Pulmonary artery endothelial cell (primary cell): Measurements from ENCODE around the gene OR2T27. TPM values are rescaled to one million over a fixed set of nuclear protein-coding genes. Genes with fewer than 3 reads are reported as not detected.
"Not testable (repeated sequence)": the region's sequence is repeated elsewhere in the genome, so short reads cannot be mapped to it uniquely, and the experiment has no call there.

Experiments used
- DNase-seq: peaks from one replicate; pipeline ENCODE4 v3.0.0-alpha.2; 2011; ENCODE audit warnings: low read depth, low spot score
- total RNA-seq: library from RNA; depleted of rRNA; stranded (reverse); fragments of >200 nt; gene quantifications from 2 replicates; pipeline ENCODE4 v1.2.3, GENCODE V29; 2014

OR2T27 gene
- total RNA-seq = not detected in 2 replicates

- DNase-seq = not testable (repeated sequence)
Observed at GRCh38 chr1:248655354-248655753, at the start of gene OR2T27. Gene OR2T27, minus strand, starts transcription at chr1:248655528. Its CDS starts 4,644 bp downstream, at chr1:248650884.

GRCh38 chr1:248704606-248705005 lies 49.3 kb upstream of the OR2T27 start:
- DNase-seq = no peak

GRCh38 chr1:248703674-248704073 lies 48.3 kb upstream of the OR2T27 start:
- no peak for DNase-seq

GRCh38 chr1:248702714-248703113 lies 47.4 kb upstream of the OR2T27 start, which contains the start of gene OR14I1:
Gene OR14I1, minus strand, starts transcription at chr1:248702766.
- DNase-seq = no peak

GRCh38 chr1:248699099-248699498 lies 43.8 kb upstream of the OR2T27 start:
- DNase-seq = no peak

GRCh38 chr1:248697907-248698306 lies 42.6 kb upstream of the OR2T27 start:
- no peak for DNase-seq

GRCh38 chr1:248696774-248697173 lies 41.4 kb upstream of the OR2T27 start:
- DNase-seq = no peak

GRCh38 chr1:248696261-248696660 lies 40.9 kb upstream of the OR2T27 start:
- no peak for DNase-seq

- DNase-seq = no peak
Observed at GRCh38 chr1:248695451-248696132, 40.3 kb upstream of the OR2T27 start.

- DNase-seq = no peak
Observed at GRCh38 chr1:248691567-248692155, 36.3 kb upstream of the OR2T27 start.

GRCh38 chr1:248688527-248689298 lies 33.4 kb upstream of the OR2T27 start:
- no peak for DNase-seq

- DNase-seq = no peak
Observed at GRCh38 chr1:248686815-248687214, 31.5 kb upstream of the OR2T27 start.

- no peak for DNase-seq
Observed at GRCh38 chr1:248681651-248682050, 26.3 kb upstream of the OR2T27 start.

- no peak for DNase-seq
Observed at GRCh38 chr1:248670003-248670402, 14.7 kb upstream of the OR2T27 start.

GRCh38 chr1:248663453-248664328 lies 8.4 kb upstream of the OR2T27 start:
- not testable (repeated sequence) for DNase-seq

GRCh38 chr1:248656797-248657196 lies 1.5 kb upstream of the OR2T27 start:
- not testable (repeated sequence) for DNase-seq

- DNase-seq = not testable (repeated sequence)
Observed at GRCh38 chr1:248648770-248649536, 6.4 kb downstream of the OR2T27 start.

- DNase-seq = not testable (repeated sequence)
Observed at GRCh38 chr1:248645178-248645577, 10.2 kb downstream of the OR2T27 start, which contains the start of gene OR2T35. Gene OR2T35, minus strand, starts transcription at chr1:248645278. Its CDS starts 6,020 bp downstream, at chr1:248639258.

- not testable (repeated sequence) for DNase-seq
Observed at GRCh38 chr1:248642971-248643651, 12.2 kb downstream of the OR2T27 start.

- not testable (repeated sequence) for DNase-seq
Observed at GRCh38 chr1:248641583-248641982, 13.7 kb downstream of the OR2T27 start.
